PC-9 (cell line): ENCODE data around the gene CDK11B. TPM values are rescaled to one million over a fixed set of nuclear protein-coding genes. Genes with fewer than 3 reads are reported as not detected.

Source experiments
- BruUV-seq: library from RNA; stranded (reverse); fragments of 400-500 nt; replicated peaks from 2 replicates; lab custom pipeline; 2021; lab: Mats Ljungman, UMichigan
- CTCF ChIA-PET: fragments of 300-600 bp; sonication (Branson Sonifier 250); formaldehyde crosslinking; loops from one replicate; lab custom pipeline; 2022; ENCODE audit warnings: antibody characterized with exemption; lab: Charles Lee
- POLR2A ChIA-PET: fragments of 300-600 bp; sonication (Branson Sonifier 250); formaldehyde crosslinking; loops from one replicate; lab custom pipeline; 2022; ENCODE audit warnings: antibody characterized with exemption; ENCODE audit not compliant: unreplicated experiment; lab: Charles Lee
- DNase-seq, 2 experiments: peaks; one replicate each; pipeline versions ENCODE4 v3.0.0 to v3.0.0-alpha.2; 2015 to 2022; ENCODE audit warnings: mixed read lengths in 1 of 2
- H2AFZ ChIP-seq: fragments of 200-600 bp; sonication (generic); 2 replicates; pipeline ENCODE4 v1.8.1; 2017; ENCODE audit warnings: antibody characterized with exemption
- H3F3A ChIP-seq: fragments of 200-600 bp; sonication (generic); 2 replicates; pipeline ENCODE4 v1.8.1; 2017; ENCODE audit warnings: antibody characterized with exemption, mild to moderate bottlenecking, low read depth; ENCODE audit not compliant: insufficient read depth
- H3K27ac ChIP-seq: fragments of 200-600 bp; sonication (generic); 2 replicates; pipeline ENCODE4 v1.6.1; 2016; ENCODE audit warnings: mixed run types
- H3K27me3 ChIP-seq: fragments of 200-600 bp; sonication (generic); 2 replicates; pipeline ENCODE4 v1.6.1; 2016; ENCODE audit warnings: low read depth, mixed run types; ENCODE audit not compliant: insufficient read depth
- H3K36me3 ChIP-seq: fragments of 200-600 bp; sonication (generic); 2 replicates; pipeline ENCODE4 v1.6.1; 2016; ENCODE audit warnings: low read depth, mixed run types
- H3K4me1 ChIP-seq: fragments of 200-600 bp; sonication (generic); replicated peaks from 2 replicates; pipeline ENCODE4 v1.6.1; 2016; ENCODE audit warnings: mixed run types; ENCODE audit not compliant: insufficient read depth
- H3K4me2 ChIP-seq: fragments of 200-600 bp; sonication (generic); 2 replicates; pipeline ENCODE4 v1.6.1; 2017; ENCODE audit warnings: mixed run types
- H3K4me3 ChIP-seq: fragments of 200-600 bp; sonication (generic); 2 replicates; pipeline ENCODE4 v1.6.1; 2016; ENCODE audit warnings: mixed run types
- H3K79me2 ChIP-seq: fragments of 200-600 bp; sonication (generic); 2 replicates; pipeline ENCODE4 v1.6.1; 2017; ENCODE audit warnings: low read depth, mixed run types
- H3K9me2 ChIP-seq: fragments of 200-600 bp; sonication (generic); 2 replicates; pipeline ENCODE4 v1.8.1; 2017; ENCODE audit warnings: mild to moderate bottlenecking; ENCODE audit not compliant: insufficient read depth
- H3K9me3 ChIP-seq: fragments of 200-600 bp; sonication (generic); 2 replicates; pipeline ENCODE4 v1.8.1; 2016; ENCODE audit warnings: low read depth; ENCODE audit not compliant: insufficient read depth
- H4K20me1 ChIP-seq: fragments of 200-600 bp; sonication (generic); 2 replicates; pipeline ENCODE4 v1.8.1; 2017; ENCODE audit not compliant: insufficient read depth
- EZH2 ChIP-seq: fragments of 200-600 bp; sonication (generic); IDR thresholded peaks from 2 replicates; pipeline ENCODE4 v1.8.0; 2017; ENCODE audit warnings: antibody characterized with exemption, low read depth
- intact Hi-C: fragments of 100-400 bp; cut with micrococcal nuclease; formaldehyde crosslinking; loops from one replicate; pipeline ENCODE4 v1.10.0; 2022; ENCODE audit not compliant: unreplicated experiment
- total RNA-seq: library from RNA; stranded (reverse); gene quantifications from 2 replicates; pipeline ENCODE4 v1.2.3, GENCODE V29; 2021
- TF ChIP-seq, protein P1 (sequence below): fragments of 200-600 bp; sonication (generic); conservative IDR thresholded peaks from 2 replicates; pipeline ENCODE4 v1.6.1; 2017; ENCODE audit warnings: mixed run types, antibody characterized with exemption, mild to moderate bottlenecking, moderate library complexity

The CDK11B gene
- total RNA-seq, 1 experiment from 2014 or later: 21.2 TPM

DNA sequence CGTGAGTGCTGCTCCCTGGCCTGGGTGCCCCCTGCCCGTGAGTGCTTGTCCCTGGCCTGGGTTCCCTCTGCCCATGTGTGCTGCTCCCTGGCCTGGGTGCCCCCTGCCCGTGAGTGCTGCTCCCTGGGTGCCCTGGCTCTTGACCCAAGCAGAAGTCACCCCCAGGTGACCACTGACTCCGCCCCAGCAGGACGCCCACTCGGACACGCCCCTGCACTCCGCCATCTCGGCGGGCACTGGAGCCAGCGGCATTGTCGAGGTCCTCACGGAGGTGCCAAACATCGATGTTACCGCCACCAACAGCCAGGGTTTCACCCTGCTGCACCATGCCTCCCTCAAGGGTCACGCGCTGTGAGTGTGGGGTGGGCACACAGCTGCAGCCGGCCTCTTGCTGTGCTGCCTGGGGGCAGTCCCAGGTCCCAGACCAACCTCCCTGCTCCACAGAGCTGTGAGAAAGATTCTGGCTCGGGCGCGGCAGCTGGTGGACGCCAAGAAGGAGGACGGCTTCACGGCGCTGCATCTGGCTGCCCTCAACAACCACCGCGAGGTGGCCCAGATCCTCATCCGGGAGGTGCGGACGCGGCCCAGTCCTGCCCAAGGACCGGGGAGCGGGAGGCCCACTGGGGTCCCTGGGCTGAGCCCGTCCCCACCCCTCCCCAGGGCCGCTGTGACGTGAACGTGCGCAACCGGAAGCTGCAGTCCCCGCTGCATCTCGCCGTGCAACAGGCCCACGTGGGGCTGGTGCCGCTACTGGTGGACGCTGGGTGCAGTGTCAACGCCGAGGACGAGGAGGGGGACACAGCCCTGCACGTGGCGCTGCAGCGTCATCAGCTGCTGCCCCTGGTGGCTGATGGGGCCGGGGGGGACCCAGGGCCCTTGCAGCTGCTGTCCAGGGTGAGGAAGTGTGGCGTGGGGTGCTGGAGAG, 30.7 kb downstream of the CDK11B start:
- Histone ChIP-seq H2AFZ (no peak overlapping the region), H3K4me1 (no peaks in the 10 kb centered on the region), H3K4me2 (no peak overlapping the region), H3K27ac (no peak overlapping the region), H3K27me3 (no peaks in the 10 kb centered on the region), H4K20me1 (no peaks in the 10 kb centered on the region), H3K79me2 (no peaks in the 10 kb centered on the region), H3K9me3 (no peaks in the 10 kb centered on the region), H3K36me3 (no peaks in the 10 kb centered on the region), H3K9me2 (no peaks in the 10 kb centered on the region), H3K4me3 (no peak overlapping the region), H3F3A (no peaks in the 10 kb centered on the region)
- ChIA-PET POLR2A (interaction anchor here (0.6 kb wide), 1 partner anchor 10 kb away, joined by 9 read pairs; no protein-coding TSS in a partner anchor), CTCF (no interaction called here)
- intact Hi-C loops: no loop called here
- TF ChIP-seq EZH2: no peak
- BruUV-seq: no TSS peak
- no peak for DNase-seq

DNA sequence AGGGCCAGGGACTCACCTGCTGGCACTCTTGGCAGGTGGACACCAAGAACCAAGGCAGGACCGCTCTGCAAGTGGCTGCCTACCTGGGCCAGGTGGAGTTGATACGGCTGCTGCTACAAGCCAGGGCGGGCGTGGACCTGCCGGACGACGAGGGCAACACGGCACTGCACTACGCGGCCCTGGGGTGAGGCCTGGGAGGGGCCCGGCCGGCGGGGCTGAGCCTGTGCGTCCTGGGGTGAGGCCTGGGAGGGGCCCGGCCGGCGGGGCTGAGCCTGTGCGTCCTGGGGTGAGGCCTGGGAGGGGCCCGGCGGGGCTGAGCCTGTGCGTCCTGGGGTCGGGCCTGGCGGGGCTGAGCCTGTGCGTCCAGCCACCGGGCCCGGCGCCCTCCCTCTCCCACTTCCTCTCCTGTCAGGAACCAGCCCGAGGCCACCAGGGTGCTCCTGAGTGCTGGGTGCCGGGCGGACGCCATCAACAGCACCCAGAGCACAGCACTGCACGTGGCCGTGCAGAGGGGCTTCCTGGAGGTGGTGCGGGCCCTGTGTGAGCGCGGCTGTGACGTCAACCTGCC, 31.5 kb downstream of the CDK11B start:
- no peak for TF ChIP-seq EZH2
- Histone ChIP-seq H2AFZ (no peak overlapping the region), H3F3A (no peaks in the 10 kb centered on the region), H3K9me3 (no peaks in the 10 kb centered on the region), H3K4me2 (no peak overlapping the region), H3K27me3 (no peaks in the 10 kb centered on the region), H3K27ac (no peak overlapping the region), H3K4me3 (no peak overlapping the region), H4K20me1 (no peaks in the 10 kb centered on the region), H3K4me1 (no peaks in the 10 kb centered on the region), H3K9me2 (no peaks in the 10 kb centered on the region), H3K79me2 (no peaks in the 10 kb centered on the region), H3K36me3 (no peaks in the 10 kb centered on the region)
- no TSS peak for BruUV-seq
- peak in 1 of 2 experiments; percentile 10 for DNase-seq
- ChIA-PET CTCF (no interaction called here), POLR2A (no interaction called here)
- intact Hi-C loops: no loop called here

DNA sequence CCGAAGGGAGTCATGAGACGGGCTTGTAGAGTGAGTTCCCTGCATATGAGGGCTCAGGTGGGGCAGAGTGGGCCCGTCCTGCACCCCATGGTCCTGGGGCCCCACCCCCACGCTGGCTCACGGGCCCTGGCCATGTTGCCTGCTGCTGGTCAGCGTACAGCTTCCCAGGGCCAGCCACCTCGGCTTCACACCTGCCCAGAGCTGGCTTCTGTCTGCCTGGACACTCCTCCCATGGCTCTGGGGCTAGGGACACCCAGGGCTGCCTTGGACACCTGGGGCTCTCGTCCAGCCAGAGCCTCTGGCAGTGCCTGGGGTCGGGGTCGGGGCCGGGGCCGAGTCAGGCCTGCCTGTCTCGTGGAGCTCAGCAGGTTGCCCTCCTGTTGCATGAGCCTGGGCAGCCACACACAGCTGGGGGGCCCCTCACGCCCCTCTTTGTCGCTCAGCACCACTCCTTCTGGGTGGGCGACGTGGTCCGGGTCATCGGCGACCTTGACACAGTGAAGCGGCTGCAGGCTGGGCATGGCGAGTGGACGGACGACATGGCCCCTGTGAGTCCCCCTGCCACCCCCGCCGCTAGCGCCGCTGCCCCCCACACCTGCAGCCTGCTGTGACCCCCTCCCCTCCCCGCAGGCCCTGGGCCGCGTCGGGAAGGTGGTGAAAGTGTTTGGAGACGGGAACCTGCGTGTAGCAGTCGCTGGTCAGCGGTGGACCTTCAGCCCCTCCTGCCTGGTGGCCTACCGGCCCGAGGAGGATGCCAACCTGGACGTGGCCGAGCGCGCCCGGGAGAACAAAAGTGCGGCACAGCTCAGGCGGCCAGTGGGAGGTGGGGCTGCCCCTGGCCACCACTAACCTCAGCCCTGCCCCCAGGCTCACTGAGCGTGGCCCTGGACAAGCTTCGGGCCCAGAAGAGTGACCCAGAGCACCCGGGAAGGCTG, 32.3 kb downstream of the CDK11B start:
- no peak for TF ChIP-seq EZH2
- TF ChIP-seq, protein P1, sequence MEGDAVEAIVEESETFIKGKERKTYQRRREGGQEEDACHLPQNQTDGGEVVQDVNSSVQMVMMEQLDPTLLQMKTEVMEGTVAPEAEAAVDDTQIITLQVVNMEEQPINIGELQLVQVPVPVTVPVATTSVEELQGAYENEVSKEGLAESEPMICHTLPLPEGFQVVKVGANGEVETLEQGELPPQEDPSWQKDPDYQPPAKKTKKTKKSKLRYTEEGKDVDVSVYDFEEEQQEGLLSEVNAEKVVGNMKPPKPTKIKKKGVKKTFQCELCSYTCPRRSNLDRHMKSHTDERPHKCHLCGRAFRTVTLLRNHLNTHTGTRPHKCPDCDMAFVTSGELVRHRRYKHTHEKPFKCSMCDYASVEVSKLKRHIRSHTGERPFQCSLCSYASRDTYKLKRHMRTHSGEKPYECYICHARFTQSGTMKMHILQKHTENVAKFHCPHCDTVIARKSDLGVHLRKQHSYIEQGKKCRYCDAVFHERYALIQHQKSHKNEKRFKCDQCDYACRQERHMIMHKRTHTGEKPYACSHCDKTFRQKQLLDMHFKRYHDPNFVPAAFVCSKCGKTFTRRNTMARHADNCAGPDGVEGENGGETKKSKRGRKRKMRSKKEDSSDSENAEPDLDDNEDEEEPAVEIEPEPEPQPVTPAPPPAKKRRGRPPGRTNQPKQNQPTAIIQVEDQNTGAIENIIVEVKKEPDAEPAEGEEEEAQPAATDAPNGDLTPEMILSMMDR: no peak
- H3K79me2 ChIP-seq: no peaks in the 10 kb centered on the region
- no peak overlapping the region for H2AFZ ChIP-seq
- POLR2A ChIA-PET: no interaction called here
- H3F3A ChIP-seq: no peaks in the 10 kb centered on the region
- no peak for DNase-seq
- no peaks in the 10 kb centered on the region for H3K27me3 ChIP-seq
- H4K20me1 ChIP-seq: no peaks in the 10 kb centered on the region
- H3K4me2 ChIP-seq: no peak overlapping the region
- H3K36me3 ChIP-seq: no peaks in the 10 kb centered on the region
- no peaks in the 10 kb centered on the region for H3K9me3 ChIP-seq
- intact Hi-C loops: no loop called here
- H3K4me1 ChIP-seq: no peaks in the 10 kb centered on the region
- H3K4me3 ChIP-seq: no peak overlapping the region
- no peaks in the 10 kb centered on the region for H3K9me2 ChIP-seq
- CTCF ChIA-PET: no interaction called here
- H3K27ac ChIP-seq: no peak overlapping the region
- BruUV-seq: no TSS peak
